HG03571 (cell line): ENCODE results near the gene MITF.

Experiments
- ATAC-seq: cut with Tn5 transposase; IDR thresholded peaks from one replicate; pipeline ENCODE4 v1.9.1; 2021; ENCODE audit not compliant: unreplicated experiment

Gene MITF

GRCh38 chr3:69828817-69829216, 89.6 kb downstream of the MITF start:
- no peak for ATAC-seq

DNA sequence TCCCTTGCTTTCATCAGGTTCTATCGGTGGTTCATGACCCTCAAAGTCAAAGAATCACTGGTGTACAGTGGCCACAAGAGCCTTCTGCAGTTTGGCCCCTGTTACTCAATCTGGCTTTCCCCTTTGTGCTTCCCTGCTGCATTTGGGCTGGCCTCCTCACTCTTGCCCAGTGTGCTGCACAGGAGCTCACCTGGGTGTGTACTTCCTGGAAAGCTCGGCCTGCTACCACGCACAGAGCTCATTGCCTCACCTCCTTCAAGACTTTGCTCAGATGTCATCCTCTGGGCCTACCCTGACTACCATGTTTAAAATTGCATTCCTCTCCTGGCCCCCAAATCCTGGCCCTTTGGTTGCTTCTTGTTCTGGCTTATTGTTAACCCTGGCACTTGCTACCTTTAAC, 90.9 kb downstream of the MITF start:
- ATAC-seq = no peak

- ATAC-seq = no peak
These were observed 92.5 kb downstream of the MITF start for GRCh38 chr3:69831737-69832136.

GRCh38 chr3:69833591-69833990, 94.3 kb downstream of the MITF start:
- ATAC-seq = no peak

GRCh38 chr3:69838217-69838616, 99.0 kb downstream of the MITF start:
- ATAC-seq = no peak

- ATAC-seq = no peak
These were observed 99.6 kb downstream of the MITF start for GRCh38 chr3:69838696-69839515.

- no peak for ATAC-seq
These were observed 103.1 kb downstream of the MITF start for GRCh38 chr3:69842351-69842750.

GRCh38 chr3:69842789-69843188, 103.5 kb downstream of the MITF start:
- no peak for ATAC-seq

DNA sequence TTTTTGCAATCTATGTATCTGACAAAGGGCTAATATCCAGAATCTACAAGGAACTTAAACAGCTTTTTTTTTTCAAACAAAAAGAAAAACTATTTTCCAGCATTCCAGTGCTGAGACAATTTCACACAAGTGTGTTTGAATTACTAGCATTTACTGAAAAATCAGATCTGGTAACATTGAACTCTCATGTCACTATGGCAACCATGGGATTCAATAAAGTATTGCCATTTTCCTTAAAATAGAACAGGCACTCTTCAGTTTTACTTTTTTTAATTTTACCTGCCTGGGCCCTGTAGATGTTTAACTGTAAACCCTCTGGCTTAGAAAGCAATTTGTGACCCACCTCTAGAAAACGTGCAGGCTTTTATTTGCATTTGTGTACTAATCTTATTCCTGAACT, 105.4 kb downstream of the MITF start:
- no peak for ATAC-seq

GRCh38 chr3:69847303-69847702, 108.0 kb downstream of the MITF start:
- no peak for ATAC-seq

- no peak for ATAC-seq
These were observed 108.8 kb downstream of the MITF start for GRCh38 chr3:69848113-69848512.

- ATAC-seq = no peak
These were observed 111.6 kb downstream of the MITF start for GRCh38 chr3:69850849-69851248.

GRCh38 chr3:69853027-69853426, 113.8 kb downstream of the MITF start:
- ATAC-seq = no peak

DNA sequence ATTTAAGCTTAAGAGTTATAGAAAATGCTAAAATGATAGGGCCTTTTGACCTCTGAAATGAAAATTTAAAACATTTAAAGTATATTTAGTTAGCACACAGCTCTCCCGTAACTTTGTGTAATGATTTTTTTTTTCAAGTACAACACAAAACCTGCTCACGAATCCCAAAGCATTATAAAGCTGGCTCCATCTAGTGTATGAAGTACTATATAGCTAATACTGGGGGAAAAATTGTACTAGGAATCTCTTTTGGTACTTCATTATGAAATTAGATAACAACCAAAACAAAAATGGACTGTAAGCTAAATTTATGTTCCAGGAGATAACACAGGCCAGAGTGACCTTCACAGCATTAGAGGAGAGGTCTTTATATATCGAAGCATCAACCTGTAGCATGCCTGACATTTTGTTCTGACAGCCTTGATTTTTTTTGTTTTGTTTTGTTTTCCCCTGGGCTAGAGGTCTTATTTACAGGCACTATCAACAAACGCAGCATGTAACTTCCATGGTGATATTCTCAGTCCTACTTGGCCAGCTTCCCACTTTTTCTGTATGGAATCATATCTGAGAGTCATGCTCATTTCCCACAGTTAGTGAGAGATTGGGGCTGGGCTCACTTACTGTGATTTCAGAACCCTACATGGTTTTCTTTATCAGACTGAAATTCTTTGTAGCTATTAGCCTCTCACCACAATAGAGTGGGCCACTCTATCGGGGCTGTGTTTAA, 116.3 kb downstream of the MITF start:
- no peak for ATAC-seq

GRCh38 chr3:69856965-69857705, 117.9 kb downstream of the MITF start:
- ATAC-seq = no peak

GRCh38 chr3:69861556-69861955, 122.3 kb downstream of the MITF start:
- ATAC-seq = no peak

DNA sequence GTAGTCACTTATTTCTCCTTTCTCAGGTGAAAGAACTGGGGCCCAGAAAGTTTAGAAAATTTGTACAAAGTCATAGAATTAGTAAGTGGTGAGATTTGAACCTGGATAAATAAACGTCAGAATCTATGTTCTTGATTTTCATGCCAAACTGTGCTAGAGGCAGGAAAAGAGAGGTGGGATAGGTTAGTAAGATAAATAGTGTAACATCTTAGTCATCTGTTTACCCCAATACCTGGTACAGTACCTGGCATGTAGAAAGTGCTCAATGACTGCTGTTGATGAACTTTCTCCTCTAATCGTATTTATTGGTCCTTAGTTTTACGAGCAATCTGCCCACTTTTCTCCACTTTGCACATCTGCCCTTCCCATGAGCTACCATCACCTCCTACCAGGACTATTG, 124.9 kb downstream of the MITF start:
- no peak for ATAC-seq

- ATAC-seq = no peak
These were observed 125.5 kb downstream of the MITF start for GRCh38 chr3:69864766-69865165.

DNA sequence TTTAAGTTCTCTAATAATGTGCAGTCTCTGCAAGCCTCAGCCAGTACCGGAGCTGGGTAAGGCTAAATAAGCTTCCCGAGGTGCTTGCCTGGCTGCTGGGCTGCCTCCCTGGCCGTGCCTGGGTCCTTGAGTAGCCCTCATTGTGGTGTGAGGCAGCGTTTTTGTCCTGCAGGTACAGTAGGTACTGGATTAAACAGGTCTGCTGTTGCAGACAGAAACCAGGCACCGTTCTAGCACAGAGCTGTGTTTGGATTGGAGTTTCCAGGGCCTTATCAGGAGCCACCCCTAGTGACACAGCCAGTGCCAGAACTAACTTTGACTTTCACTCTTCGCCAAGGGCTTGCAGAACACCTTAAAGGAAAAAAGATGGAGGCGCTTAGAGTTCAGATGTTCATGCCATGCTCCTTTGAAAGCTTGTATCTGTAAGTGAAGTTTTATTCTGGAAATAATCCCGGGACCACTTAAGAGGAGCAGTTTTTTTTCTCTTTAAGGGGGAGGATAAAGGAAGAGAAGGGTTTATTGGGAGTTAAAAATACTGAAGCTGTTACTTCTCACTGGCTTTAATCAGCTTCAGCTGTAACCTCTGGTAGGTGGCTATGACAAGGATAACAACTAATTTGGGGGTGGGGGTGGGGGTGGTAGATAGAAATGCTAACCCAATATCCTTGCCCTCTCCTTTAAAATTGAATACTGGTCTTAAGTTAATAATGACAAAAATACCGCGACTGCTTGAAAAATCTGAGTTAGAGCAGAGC, 126.8 kb downstream of the MITF start:
- no peak for ATAC-seq

GRCh38 chr3:69866988-69867720, 127.9 kb downstream of the MITF start:
- ATAC-seq = no peak
